VCaP (cell line): ENCODE measurements around the gene MRPL36.

ENCODE experiments used
- H3K27ac ChIP-seq: fragments of 450-650 bp; 2 replicates; pipeline ENCODE4 v1.5.1; 2017
- CTCF ChIP-seq: fragments of 450-650 bp; conservative IDR thresholded peaks from 2 replicates; pipeline ENCODE4 v1.5.1; 2017; ENCODE audit warnings: mild to moderate bottlenecking, moderate library complexity

Gene MRPL36

GRCh38 chr5:1807451-1808185 lies 8.0 kb upstream of the MRPL36 start:
- TF ChIP-seq CTCF = no peak
- no peak overlapping the region for H3K27ac ChIP-seq

GRCh38 chr5:1806974-1807373 lies 7.3 kb upstream of the MRPL36 start:
- TF ChIP-seq CTCF = no peak
- H3K27ac ChIP-seq = no peak overlapping the region

- TF ChIP-seq CTCF = no peak
- H3K27ac ChIP-seq = no peak overlapping the region
Observed at GRCh38 chr5:1806199-1806598, 6.6 kb upstream of the MRPL36 start.

- no peak overlapping the region for H3K27ac ChIP-seq
- no peak for TF ChIP-seq CTCF
Observed at GRCh38 chr5:1805736-1806135, 6.1 kb upstream of the MRPL36 start.

GRCh38 chr5:1805326-1805725 lies 5.7 kb upstream of the MRPL36 start:
- no peak overlapping the region for H3K27ac ChIP-seq
- no peak for TF ChIP-seq CTCF

GRCh38 chr5:1804001-1804690 lies 4.5 kb upstream of the MRPL36 start:
- no peak overlapping the region for H3K27ac ChIP-seq
- no peak for TF ChIP-seq CTCF

GRCh38 chr5:1803192-1803591 lies 3.6 kb upstream of the MRPL36 start:
- no peak for TF ChIP-seq CTCF
- no peak overlapping the region for H3K27ac ChIP-seq
